Left lung (tissue), 10 donors: ENCODE measurements around the gene SHCBP1L. TPM values are rescaled to one million over a fixed set of nuclear protein-coding genes. Genes with fewer than 3 reads are reported as not detected.
A peak's percentile ranks its signal among the peaks of the same experiment; 100 is the strongest.

ENCODE experiments used
- ATAC-seq: fragments of 200-7000 bp; cut with Tn5 transposase; one replicate; pipeline ENCODE4 v1.9.1; 2020; ENCODE audit warnings: moderate library complexity
- DNase-seq, 4 donors: peaks; one replicate each; pipeline ENCODE4 v3.0.0-alpha.2; 2013 to 2020
- H3K27ac ChIP-seq, 2 donors: fragments of 200-600 bp; sonication (generic) in 1 of 2; one replicate each; pipeline versions ENCODE4 v1.5.0 to v1.8.0; 2020 to 2021
- H3K27me3 ChIP-seq, 2 donors: fragments of 200-600 bp; sonication (generic) in 1 of 2; one replicate each; pipeline versions ENCODE4 v1.5.0 to v1.8.0; 2020 to 2021
- H3K36me3 ChIP-seq, 2 donors: fragments of 200-600 bp; sonication (generic) in 1 of 2; one replicate each; pipeline versions ENCODE4 v1.5.0 to v1.8.0; 2020 to 2021
- H3K4me1 ChIP-seq, 2 donors: fragments of 200-600 bp; one replicate each; pipeline ENCODE4 v1.8.0; 2021
- H3K4me3 ChIP-seq, 2 donors: fragments of 200-600 bp; sonication (generic) in 1 of 2; one replicate each; pipeline versions ENCODE4 v1.5.0 to v1.8.0; 2020 to 2021; ENCODE audit warnings: mild to moderate bottlenecking in 1 of 2
- H3K9me3 ChIP-seq, 2 donors: fragments of 200-600 bp; sonication (generic) in 1 of 2; one replicate each; pipeline versions ENCODE4 v1.5.0 to v1.8.0; 2020 to 2021
- intact Hi-C, 2 donors: fragments of 100-400 bp; cut with DNase I; formaldehyde crosslinking; loops; one replicate each; pipeline versions ENCODE4 v1.11.2 to v1.14.2; 2022
- polyA plus RNA-seq, 6 donors: library from polyadenylated mRNA; unstranded; fragments of 120-200 nt; gene quantifications; one replicate each; pipeline ENCODE4 v1.2.1, GENCODE V29; 2013; ENCODE audit not compliant: insufficient read length in 6 of 6
- total RNA-seq, 2 donors: library from RNA; stranded (reverse); fragmentation: NEBNext Ultra II Directional; extraction: Animal tissue kit (Norgen Biotek cat#: 25700); gene quantifications; one replicate each; pipeline ENCODE4 v1.2.1, GENCODE V29; 2021
- TF ChIP-seq, protein P1 (sequence below), 2 donors: fragments of 200-600 bp; sonication (generic) in 1 of 2; IDR thresholded peaks; one replicate each; pipeline versions ENCODE4 v1.5.0 to v1.8.0; 2021; ENCODE audit warnings: antibody characterized with exemption in 2 of 2
- donor health status: DM: no; HTN: yes; CAD: no.
- donor health status: DM: no; HTN: no; CAD: no.

SHCBP1L gene
- total and polyA plus RNA-seq, 8 donors: 0.27 to 0.86 (median 0.58) TPM; not detected in 2

DNA sequence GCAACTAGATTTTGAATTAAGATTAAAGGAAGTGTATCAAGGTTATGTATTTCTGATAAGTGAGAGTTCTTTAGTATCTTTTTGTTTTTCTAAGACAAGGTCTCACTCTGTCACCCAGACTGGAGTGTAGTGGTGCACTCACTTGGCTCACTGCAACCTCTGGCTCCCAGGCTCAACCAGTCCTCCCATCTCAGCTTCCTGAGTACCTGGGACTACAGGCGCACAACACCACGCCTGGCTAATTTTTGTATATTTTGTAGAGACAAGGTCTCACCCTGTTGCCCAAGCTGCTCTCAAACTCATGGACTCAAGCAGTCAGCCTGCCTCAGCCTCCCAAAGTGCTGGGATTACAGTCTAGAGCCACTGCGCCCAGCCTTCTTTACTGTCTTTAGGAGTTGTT, 80.1 kb downstream of the SHCBP1L start:
- no peaks in the 10 kb centered on the region for H3K27me3 ChIP-seq
- DNase-seq (no peak), ATAC-seq (no peak)
- intact Hi-C loops: no loop called here
- H3K27ac ChIP-seq: no peak overlapping the region
- peaks cover under 1 to 100% of the 10 kb centered on the region in 2 donors for H3K36me3 ChIP-seq
- no peaks in the 10 kb centered on the region for H3K9me3 ChIP-seq
- no peaks in the 10 kb centered on the region for H3K4me1 ChIP-seq
- H3K4me3 ChIP-seq: no peak overlapping the region
- TF ChIP-seq, protein P1, sequence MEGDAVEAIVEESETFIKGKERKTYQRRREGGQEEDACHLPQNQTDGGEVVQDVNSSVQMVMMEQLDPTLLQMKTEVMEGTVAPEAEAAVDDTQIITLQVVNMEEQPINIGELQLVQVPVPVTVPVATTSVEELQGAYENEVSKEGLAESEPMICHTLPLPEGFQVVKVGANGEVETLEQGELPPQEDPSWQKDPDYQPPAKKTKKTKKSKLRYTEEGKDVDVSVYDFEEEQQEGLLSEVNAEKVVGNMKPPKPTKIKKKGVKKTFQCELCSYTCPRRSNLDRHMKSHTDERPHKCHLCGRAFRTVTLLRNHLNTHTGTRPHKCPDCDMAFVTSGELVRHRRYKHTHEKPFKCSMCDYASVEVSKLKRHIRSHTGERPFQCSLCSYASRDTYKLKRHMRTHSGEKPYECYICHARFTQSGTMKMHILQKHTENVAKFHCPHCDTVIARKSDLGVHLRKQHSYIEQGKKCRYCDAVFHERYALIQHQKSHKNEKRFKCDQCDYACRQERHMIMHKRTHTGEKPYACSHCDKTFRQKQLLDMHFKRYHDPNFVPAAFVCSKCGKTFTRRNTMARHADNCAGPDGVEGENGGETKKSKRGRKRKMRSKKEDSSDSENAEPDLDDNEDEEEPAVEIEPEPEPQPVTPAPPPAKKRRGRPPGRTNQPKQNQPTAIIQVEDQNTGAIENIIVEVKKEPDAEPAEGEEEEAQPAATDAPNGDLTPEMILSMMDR (IDR thresholded peaks at IDR 0.05): no peak

DNA sequence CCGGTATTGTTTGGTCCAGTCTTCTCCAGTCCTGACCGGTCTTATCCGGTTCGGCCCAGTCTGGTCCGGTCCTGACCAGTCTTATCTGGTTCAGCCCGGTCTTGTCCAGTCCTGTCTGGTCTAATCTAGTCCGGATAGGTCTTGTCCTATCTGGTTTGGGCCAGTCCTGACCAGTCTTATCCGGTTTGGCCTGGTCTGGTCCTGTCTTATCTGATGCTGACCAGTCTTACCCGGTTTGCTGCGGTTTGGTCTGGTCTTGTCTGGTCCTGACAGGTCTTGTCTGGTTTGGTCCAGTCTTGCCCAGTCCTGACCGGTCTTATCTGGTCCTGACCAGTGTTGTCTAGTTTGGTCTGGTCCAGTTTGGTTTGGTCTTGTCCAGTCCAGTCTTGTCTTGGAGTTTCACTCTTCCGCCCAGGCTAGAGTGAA, 83.7 kb downstream of the SHCBP1L start:
- Histone ChIP-seq H3K4me1 (no peaks in the 10 kb centered on the region), H3K9me3 (no peaks in the 10 kb centered on the region), H3K27me3 (no peaks in the 10 kb centered on the region), H3K36me3 (peaks cover 0 to 100% of the 10 kb centered on the region in 2 donors), H3K27ac (no peak overlapping the region), H3K4me3 (no peak overlapping the region)
- ATAC-seq: peak; percentile 47
- intact Hi-C loops: no loop called here
- DNase-seq: peak in 1 of 4 donors; percentile 10
- TF ChIP-seq, protein P1 (IDR thresholded peaks at IDR 0.05): no peak

DNA sequence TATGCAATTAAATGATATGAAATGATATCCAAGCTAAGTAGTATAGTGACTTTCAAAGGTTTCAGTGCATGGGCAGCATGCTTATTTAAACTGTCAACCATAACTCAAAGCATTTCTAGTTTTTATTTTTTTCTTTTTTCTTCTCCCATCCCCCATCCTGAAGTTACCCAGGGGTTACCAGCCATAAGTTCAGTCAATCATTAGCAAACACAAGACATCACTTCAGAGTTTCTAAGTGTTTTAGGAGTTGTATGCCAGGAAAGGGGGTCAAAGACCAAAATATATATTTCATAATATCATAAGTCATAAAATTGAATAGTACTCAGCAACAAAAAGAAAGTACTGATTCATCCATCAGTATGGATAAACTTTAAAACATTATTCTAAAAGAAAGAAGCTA, 85.1 kb downstream of the SHCBP1L start:
- Histone ChIP-seq H3K27ac (no peak overlapping the region), H3K27me3 (no peaks in the 10 kb centered on the region), H3K36me3 (peaks cover 0 to 100% of the 10 kb centered on the region in 2 donors), H3K4me1 (no peaks in the 10 kb centered on the region), H3K9me3 (no peaks in the 10 kb centered on the region), H3K4me3 (no peak overlapping the region)
- TF ChIP-seq, protein P1 (IDR thresholded peaks at IDR 0.05): no peak
- no peak for ATAC-seq
- DNase-seq: no peak
- intact Hi-C loops: no loop called here

DNA sequence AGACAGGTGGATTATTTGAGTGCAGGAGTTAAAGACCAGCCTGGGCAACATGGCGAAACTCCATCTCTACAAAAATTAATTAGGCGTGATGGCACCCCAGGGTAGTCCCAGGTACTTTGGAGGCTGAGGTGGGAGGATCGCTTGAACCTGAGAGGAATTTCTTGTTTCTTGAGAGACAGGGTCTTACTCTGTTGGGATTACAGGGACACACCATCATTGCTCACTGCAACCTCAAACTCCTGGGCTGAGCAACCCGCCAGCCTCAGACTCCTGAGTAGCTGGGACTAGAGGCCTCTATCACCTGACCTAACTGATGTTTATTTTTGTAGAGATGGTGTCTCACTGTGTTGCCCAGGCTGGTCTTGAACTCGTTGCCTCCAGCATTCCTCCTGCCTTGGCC, 89.0 kb downstream of the SHCBP1L start:
- H3K4me1 ChIP-seq: no peaks in the 10 kb centered on the region
- DNase-seq (no peak), ATAC-seq (no peak)
- H3K9me3 ChIP-seq: no peaks in the 10 kb centered on the region
- H3K4me3 ChIP-seq: no peak overlapping the region
- H3K36me3 ChIP-seq: peaks cover 5 to 100% of the 10 kb centered on the region in 2 donors
- TF ChIP-seq, protein P1 (IDR thresholded peaks at IDR 0.05): no peak
- no peaks in the 10 kb centered on the region for H3K27me3 ChIP-seq
- no peak overlapping the region for H3K27ac ChIP-seq
- intact Hi-C loops: no loop called here

DNA sequence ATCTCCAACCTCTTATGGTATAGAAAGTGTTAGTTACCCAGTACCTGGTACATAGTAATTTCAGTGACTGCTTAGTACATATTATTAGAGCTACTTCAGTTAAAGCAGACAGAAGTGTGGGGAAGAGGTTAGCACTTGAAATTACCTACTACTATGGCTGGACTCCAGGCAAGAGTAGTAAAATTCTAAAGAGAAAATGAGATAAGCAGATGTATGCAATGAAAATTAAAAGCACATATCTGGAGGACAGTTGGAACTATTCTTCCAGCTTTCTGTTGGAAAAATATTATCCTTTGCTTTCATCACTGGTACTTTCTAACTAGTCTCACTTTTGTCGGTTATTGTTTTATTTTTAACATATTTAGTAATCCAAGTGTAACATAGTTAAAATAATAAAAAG, 90.1 kb downstream of the SHCBP1L start:
- DNase-seq: no peak
- no peak overlapping the region for H3K4me3 ChIP-seq
- peaks cover 13 to 100% of the 10 kb centered on the region in 2 donors for H3K36me3 ChIP-seq
- H3K9me3 ChIP-seq: no peaks in the 10 kb centered on the region
- intact Hi-C loops: no loop called here
- no peak overlapping the region for H3K27ac ChIP-seq
- no peak for ATAC-seq
- H3K27me3 ChIP-seq: no peaks in the 10 kb centered on the region
- TF ChIP-seq, protein P1 (IDR thresholded peaks at IDR 0.05): no peak
- no peaks in the 10 kb centered on the region for H3K4me1 ChIP-seq
